HG03159 (cell line): ENCODE data around the gene IGF2BP3.

ENCODE experiments used
- ATAC-seq: cut with Tn5 transposase; IDR thresholded peaks from one replicate; pipeline ENCODE4 v1.9.1; 2021; ENCODE audit warnings: mild to moderate bottlenecking, moderate library complexity; ENCODE audit not compliant: unreplicated experiment

IGF2BP3 gene

DNA sequence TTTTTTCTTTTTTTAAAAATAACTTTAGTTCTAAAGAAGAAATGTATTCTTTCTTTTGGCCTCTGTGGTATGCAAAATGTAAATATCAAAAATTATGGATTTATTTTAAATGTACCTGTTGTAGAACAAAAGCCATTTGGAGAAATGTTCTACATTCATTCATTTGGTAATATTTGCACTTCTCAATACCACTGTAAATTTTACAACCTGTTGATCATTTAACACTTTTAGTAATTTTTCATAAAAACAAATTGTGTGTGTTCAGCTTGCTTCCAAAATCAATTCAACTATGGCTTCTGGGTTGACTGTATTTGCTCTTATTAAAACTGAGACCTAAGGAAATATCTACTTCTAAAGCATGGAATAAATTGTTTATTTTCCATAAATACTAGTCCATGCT is 2.3 kb upstream of the IGF2BP3 start:
- no peak for ATAC-seq

DNA sequence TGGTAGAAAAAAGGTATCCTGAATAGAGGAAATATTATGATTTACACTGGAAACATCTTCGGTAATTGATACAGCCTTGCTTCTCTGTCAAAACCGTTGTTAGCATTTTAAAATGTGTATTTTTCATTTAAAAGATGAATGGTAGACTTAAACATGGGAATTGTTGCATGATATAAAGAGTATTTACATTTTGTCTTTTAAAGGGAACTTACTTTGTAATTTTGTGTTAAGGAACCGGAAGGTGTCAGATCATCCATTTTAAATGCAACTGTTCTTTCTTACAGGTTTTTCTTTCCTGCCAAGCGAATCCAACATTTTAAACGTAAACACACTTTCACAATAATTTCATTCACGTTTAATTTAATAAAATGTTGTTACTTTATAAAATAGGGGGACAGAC is 1.8 kb upstream of the IGF2BP3 start:
- ATAC-seq = no peak

DNA sequence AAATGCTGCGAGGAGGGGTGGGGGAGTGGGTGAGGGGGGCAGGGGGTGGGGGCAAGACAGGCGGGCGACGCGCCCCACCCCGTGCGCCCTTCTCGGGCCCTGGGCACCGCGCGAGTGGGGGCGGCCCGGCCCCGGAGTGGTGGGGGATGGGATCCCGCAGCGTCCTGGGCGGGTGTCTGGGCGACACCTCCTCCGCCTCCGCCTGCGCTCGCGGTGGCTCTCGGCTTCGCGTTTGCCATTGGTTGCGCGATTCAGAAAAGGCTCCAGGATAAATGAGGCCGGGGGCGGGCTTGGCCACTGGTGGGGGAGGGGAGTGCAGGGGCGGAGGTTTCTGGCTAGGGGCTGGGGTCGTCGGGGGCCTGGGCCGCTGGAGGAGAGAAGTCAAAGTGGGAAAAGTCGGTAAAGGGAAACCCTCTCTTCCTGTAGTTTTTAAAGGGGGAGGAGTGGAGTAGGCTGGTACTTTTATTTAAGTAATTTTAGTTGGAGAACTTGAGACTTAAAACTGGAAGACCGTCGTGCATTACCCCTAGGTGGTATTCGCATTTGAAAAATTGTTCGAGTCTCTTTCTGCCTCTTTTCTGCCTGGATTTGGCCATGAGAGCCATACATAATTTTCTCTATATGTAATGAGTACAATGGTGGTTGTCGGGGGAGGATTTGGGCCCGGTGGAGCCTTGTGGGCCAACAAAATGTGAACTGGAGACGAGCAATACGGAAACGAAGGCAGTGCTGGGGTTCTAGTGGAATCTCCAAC is 992 bp upstream of the IGF2BP3 start:
- no peak for ATAC-seq

DNA sequence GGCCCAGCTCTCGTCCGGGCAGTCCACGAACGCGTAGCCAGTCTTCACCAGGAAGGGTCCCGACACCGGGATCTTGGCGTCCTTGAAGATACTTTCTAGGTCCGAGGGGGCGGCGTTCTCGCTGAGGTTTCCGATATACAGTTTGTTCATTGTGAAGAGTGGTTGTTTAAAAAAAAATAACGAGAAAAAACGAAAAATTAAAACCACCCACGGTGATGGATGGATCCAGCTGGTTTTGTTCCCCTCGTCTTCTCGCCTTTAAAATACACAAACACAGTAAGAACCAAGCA is 385 bp downstream of the IGF2BP3 start:
- no peak for ATAC-seq

DNA sequence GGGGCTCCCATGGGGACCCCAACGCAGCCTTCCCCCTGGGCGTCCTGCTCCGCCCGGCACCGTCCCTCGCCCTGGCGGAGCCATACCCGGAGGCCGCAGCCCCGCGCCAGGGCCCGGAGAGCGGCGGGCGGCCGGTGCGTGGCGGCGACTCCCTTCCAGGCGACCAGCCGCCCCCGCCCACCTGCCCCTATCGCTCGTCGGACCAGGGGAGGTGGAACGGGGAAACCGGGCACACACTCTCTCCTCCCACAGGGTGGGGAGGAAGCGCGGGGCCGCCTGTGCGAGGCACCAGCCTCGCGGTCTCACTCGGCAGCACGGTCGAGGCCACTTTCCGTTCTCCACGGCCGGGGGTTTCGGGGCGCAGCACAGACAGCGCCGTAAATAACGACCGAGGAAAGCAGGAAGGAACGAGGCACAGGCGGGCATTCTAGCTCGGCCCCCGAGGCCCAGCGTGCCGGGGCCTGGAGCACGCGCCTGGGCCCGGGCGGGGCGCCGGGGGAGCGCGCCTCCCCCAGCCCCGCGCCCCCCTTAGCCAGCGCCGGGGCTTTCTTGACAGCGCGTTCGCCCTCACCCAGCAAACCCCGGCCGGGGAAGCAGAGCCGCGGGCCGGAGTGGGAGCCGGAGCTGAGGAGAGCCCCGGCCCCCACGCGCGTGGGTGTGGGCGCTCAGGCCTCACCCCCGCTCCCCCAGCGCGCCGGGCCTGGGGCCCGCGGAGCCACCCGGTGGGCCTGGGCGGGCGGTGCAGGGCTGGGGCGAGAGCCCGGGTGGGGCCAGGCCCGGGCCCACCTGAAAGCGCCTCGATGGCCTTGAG is 936 bp downstream of the IGF2BP3 start:
- ATAC-seq = no peak

DNA sequence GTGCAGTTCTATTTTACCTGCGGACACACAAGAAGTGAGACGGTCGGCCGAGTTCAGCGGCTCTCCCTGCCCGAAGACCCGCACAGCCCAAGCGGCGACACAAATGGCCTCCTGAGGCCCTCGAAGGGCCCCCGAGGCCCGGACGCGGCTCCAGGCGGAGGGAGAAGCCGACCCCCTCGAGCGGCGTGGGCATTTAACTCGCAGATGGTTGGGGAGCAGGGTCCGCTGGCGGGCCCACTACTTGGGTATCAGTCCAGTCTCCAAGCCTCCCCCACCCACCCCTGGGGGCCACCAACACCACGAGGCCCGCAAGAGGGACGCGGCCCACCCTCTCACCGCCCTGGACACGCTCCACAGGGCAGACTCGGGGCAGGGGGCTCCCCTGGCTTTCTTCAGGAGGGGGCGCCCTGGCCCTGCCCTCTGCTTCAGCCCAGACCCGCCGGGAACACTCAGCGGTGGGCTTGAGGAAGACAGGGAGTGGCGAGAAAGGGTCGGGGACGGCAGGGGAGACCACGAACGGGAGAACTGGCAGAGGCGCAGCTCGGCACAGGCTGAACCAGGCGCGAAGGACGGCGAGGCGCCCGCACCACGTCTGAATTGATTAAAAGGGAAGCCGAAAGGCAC is 1.7 kb downstream of the IGF2BP3 start:
- ATAC-seq = no peak

DNA sequence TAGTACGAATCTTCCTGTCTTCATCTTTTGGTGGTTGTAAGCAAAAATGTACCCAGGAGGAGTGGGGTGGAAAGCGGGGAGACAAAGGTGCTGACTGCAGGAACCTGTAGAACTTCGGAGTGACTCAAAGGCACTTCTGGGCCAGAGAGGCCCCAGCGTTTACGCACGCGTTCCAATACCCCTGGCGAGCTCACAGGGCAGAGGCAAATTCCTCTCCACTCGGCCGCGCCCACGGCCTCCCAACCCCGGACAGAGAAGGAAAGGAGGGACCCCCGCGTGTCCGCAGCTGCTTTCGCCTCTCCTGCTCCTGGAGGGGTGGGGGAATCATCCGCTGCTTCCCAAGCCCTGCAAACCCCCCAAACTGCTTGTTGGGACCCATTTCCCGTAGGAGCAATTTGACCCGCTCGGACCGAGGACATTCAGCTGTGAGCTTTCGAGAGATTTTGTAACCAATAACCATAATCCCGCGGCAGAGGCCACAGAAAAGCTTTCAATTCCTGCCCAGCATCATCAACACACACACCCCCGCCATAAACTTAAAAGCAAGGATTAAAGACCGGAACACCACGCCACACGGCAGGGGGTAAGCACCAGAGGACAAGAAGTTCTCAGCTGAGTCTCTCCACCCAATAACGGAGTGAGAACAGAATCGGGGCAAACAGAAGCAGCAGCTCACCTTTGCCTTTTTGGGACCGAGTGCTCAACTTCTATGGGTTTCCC is 2.3 kb downstream of the IGF2BP3 start:
- ATAC-seq = no peak

DNA sequence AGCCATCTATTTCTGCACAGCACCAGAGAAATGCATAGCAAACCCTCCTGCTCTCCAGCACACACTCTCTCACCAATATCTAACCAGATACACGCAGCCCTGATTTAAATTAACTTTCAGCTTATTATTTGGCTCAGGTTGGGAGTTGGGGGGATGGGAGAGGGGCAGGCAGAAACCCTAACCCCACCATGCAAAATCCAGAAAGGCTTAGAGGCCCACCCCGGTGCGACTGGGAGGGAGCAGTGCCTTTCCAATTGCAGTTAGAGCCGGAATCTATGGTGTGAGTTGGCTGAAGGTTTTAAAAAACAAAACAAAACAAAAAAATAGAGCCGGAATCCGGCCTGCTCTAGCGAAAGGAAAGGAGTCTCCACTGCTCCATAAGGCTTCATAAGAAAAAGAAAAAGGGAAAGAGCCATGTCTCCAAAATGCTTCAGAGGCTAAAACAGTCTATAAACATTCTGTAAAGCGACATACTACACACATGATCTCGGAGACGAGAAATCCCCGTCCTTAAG is 2.9 kb downstream of the IGF2BP3 start:
- ATAC-seq = no peak

DNA sequence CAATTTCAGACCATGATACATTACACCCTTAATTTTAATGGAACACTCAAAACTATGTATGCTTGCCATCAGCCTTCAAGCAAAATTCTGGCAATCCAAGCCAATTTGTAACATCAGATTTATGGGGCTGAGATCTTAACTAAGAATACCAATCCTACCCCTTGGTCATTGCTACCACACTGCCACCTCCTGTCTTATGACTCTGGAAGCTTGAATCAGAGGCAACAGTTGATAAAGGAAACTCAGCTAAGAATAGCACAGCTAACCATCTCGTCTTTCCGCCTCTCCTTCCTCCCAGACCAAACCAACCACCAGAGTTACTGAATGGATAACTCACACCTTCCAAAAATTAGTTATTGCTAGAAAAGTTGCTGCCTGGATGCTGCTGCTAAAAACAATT is 7.4 kb downstream of the IGF2BP3 start:
- ATAC-seq = no peak

DNA sequence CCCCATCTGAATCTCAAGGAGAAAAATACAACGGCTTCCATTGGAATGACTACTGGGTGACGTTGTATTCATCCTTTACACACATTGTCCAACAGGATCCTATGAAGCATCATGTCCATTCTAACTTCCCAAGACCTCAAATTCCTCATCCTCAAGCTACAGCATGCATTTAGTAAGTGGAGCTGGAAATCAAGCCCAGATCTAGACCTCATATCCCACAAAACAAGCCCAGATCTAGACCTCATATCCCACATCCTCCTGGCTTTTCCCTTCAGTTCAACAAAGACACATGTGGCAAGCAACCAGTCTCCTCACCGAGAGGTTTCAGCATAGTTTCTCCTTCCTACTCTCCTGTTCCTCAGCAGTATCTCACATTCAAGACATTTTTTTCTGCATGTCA is 12.2 kb downstream of the IGF2BP3 start:
- no peak for ATAC-seq

DNA sequence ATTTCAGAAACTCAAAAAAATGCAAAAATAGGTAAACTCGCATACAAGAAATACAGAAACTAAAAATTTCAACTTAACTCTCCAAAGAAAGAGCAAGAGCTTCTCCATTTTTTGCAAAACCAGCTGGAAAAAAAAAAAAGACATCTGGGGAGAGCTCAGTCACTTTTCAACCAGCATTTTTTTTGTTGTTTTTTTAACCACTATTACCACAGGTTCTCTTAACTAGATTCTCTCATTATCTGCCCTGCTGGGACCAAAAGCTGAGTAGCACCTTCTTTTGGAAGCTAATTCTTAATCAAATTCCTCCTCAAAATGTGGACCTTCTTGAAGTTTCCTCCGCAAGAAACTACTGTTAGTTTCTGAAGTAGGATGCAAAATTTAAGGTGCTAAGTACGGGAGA is 14.2 kb downstream of the IGF2BP3 start:
- no peak for ATAC-seq

DNA sequence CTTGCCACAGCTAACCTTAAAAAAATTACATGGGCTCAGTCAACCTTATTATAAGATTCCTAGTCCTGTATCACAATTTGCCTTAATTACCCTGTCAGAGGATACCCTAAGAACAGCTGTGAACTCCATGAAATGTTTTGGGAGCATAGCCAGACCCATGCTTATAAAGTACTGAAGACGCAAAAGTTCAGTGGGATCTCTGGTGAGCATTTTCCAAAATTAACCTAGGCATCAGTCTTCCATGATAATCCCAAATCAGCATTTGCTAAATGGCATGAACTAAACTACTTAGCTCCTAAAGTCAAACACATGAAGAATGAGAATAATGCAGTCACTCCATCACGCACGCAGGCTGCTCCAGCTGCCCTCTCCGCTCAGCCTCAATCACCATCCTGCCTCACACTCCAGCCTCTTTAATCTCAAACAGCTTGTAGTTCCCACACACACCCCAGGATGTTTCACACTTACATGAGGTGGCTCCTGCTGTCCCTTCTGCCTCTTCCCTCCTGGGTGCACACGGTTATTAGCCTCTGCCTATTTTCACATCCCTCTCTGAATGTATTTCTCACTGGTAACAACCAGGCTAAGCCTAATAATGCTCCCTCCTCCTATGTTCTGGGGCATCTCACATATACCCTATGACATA is 15.3 kb downstream of the IGF2BP3 start:
- ATAC-seq = no peak

DNA sequence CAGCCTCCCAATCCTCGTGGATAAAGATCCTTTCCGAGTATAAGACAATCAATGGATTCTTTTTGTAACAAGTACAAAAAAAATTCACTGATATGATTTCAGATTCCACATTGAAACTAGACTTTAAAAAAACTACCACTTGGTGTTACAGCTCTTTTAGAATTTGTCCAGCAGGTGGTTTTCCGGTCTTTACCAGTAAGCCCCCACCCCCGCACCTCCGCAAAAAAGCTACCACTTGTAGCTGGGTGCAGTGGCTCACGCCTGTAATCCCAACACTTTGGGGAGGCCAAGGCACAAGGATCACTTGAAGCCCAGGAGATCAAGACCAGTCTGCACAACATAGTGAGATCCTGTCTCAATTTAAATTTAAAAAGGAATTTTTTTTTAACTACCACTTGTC is 19.8 kb downstream of the IGF2BP3 start:
- ATAC-seq = no peak

DNA sequence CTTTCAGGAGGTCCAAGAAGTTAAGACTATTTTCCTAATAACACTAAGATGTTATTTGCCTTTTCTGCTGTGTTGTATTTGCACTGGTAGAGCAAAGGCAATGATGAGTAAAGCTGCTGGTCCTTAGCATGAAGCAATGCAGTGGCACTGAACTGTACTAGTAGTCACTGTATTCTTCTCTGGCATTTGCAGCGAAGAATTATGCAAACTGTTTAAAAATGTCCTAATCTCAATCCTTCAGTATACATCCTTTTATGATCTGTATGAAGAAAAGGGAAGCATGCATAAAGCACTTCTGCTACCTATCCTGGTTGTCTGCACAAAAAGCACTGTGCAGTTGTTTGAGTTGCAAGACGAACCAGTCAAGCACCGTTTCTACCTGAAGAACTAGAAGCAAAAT is 20.4 kb downstream of the IGF2BP3 start:
- no peak for ATAC-seq

DNA sequence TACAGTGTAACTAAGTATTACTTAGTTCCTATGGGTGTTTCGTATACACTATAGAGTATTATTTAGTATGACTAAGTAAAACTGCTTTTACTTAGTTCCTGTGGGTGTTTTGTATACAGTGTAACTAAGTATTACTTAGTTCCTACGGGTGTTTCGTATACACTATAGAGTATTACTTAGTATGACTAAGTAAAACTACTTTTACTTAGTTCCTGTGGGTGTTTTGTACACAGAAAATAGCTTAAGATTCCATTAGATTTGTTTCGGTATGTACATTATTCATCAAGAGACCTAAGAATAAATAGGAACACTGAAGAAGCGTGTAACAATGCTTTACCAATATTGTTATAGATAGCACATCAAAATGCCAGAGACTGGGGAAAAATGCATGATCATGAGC is 25.0 kb downstream of the IGF2BP3 start:
- ATAC-seq = no peak

DNA sequence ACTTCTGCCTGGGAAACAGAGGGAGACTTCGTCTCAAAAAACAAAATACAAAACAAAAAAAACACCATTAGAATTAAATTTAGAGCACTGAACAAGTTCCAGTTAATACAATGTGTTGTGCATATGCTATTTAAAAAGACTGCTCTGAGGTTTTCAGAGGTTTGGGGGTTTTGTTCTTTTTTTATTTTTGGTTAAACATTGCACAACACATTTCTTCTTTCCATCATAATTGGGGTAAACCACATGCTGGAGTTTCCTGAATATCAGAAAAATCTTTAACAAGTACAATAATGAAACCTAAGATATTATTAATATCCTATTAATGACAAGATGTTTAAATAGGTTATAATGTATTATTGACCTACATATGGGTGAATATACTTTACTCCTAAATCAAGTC is 26.3 kb downstream of the IGF2BP3 start:
- no peak for ATAC-seq

DNA sequence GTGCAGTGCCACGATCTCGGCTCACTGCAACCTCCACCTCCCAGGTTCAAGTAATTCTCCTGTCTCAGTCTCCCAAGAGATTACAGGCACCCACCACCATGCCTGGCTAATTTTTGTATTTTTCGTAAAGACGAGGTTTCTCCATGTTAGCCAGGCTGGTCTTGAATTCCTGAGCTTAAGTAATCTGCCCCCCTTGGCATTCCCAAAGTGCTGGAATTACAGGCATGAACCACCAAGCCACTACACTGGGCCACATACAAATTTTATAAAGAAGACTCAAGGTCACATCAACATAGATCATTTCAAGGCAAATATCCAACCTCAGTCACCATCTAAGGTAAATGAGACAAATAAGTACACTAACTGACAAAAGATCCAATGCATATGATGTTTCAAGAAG is 32.1 kb downstream of the IGF2BP3 start:
- no peak for ATAC-seq

DNA sequence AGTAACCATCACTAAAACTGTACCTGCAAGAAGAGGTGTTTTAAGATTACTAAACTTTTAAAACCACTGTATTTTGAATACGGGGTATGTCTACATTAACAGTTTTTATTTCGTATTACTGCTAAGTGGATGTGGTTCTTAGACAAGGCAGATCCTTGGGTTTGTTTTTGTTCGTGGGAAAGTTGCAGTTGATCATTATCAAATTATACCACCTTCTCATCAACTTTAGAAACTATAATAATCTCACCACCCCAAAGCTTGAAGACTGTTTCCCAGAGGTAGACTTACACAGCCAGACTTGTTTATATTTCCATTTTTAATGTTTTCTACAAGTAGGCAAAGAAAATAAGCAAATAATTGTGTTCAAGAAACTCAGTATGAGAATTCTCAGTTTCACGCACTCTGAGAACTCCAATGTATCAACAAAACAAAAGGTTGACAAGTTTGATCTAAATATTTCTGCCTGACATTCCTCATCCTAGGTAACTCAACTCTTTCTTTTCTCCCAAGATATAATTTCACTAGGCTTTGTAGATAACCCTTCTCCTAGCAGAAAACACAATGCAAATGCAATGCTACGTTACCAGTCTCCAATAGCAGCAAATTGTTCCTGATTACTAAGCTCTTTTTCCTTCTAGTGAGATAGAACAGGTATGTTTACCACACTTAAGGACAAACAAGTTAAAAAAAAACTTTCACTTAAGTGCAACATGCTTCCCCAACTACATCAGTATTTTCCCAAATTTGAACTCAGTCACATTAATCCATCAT is 36.0 kb downstream of the IGF2BP3 start:
- no peak for ATAC-seq

DNA sequence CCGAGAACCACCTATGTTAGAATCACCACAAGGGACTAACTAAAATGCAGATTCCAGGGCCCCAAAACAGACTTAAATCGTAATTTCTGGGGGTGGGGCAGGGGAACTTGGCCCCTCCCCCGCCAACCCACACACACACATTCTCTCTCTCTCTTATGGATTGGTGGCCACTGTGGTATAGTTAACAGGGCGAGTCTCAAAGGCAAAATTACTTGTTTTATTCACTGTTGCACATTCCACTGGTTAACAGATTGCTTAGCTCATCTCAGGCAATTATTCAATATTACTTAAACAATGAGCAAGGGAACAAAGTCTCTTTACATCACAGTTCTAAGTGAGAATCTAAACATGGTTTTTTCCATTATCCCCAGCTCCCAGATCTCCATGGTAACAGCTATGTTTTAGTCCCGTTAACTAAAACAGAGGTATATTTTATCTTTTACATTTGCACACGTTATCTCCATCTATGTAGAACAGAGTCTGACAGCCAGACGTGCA is 38.5 kb downstream of the IGF2BP3 start:
- ATAC-seq = no peak

DNA sequence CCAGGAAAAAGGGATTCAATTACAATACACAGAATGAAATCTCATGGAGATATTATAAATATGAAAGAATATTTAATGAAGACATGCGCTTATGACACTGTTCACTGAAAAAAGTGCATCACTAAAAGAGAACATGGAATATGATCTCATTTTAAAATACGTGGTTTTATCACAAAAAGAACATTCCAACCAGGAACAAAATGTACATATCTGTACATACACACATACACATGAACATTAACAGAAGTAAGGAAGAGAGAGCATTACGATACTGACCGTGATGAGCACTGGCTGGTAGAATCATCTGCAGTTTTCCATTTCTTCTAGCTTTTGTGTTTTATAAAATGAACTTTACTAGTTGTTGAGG is 39.4 kb downstream of the IGF2BP3 start:
- ATAC-seq = no peak
